Activated CD4-positive, alpha-beta T cell treated with anti-CD3 and anti-CD28 coated beads, Interleukin-2, amount 50 U/mL, for 16 hours (primary cell): ENCODE data around the gene COL8A1.
"Not testable (repeated sequence)": the region's sequence is repeated elsewhere in the genome, so short reads cannot be mapped to it uniquely, and the experiment has no call there.

Experiments used
- DNase-seq: peaks from one replicate; pipeline ENCODE4 v3.0.0-alpha.2; 2020

COL8A1 gene

DNA sequence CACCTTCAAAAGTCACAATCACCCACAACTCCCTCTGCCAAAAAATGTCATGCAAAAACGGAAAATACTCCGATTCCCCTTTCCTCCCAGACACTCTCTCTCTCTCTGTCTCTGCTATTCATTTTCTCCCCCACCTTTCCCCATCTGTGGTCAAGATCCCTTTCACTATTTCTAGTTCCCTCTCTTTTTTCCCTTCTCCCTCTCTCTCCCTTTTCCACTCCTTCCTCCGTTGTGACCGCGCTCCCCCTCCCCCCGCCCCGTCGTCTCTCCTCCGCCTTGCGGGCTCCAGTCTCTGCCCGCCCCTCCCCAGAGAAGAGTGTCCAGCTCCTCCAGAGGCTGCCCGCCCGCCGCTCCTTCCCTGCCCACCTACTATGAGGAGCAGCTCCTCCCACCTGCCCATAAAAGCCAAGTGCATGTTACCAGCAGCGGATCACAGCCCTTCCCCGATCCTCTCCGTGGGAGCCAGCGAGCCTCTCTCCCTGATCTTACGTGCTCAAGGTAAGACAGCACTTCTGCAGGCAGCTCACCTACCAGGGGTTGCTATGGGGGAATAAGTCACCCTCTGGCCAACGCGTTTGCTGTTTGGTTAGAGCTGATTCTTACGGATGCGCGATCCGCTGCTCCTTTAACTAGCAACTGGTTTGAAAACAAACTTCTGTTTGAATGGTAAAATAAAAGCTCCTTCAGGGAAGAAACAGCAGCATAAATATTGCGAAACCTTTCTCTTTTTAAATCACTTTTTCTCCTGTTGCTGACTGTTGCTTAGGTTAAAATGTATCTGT is at the start of gene COL8A1:
TSS of gene COL8A1 (plus strand) at position 428 of the 782 bp plus-strand sequence. CDS start 152,089 bp downstream, outside the sequence.
- no peak for DNase-seq

DNA sequence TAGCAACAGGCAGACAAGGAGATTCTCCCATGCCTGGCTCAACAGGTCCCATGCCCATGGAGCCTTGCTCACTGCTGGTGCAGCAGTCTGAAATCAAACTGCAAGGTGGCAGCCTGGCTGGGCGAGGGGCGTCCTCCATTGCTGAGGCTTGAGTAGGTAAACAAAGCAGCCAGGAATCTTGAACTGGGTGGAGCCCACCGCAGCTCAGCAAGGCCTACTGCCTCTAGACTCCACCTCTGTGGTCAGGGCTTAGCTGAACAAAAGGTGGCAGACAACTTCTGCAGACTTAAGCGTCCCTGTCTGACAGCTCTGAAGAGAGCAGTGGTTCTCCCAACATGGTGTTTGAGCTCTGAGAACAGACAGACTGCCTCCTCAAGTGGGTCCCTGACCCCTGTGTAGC is 49.2 kb upstream of the COL8A1 start:
- not testable (repeated sequence) for DNase-seq

DNA sequence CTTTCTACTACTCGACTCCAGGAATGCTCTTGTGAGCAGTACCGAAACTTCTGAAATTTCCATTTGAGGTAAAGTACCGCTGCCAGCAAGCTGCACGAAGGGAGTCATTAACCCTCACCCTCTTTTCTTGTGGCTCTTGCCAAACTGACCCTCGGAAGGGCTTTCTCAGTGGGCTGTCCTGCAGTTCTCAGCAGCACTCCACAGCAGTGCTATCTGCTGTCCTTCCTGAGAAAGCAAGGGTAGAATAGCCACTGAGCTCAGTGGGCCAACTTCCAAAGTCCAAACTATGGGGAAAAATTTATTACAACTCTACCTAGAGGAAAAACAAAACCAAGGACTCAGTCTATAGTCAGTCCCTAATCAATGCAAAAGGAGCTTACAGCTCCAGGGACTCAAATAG is 38.5 kb upstream of the COL8A1 start:
- DNase-seq, result no peak

DNA sequence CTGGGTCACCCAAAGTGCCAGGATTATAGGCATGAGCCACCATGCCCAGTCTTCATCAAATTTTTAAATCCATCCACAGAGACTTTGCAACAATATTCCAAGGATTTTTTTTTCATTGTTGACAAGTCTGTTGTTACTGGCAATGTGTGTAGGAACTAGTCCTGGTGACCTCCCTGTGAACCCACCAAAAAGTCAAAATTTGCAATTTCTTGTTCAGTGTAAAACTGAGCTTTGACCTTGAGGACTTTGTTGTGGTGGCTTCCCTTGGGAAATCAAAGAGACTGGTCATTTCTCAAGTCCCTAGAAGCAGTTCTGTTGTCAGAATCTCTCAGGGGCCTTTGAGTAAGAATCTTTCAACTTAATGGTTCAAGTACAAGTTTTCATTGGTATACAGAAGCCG is 36.9 kb upstream of the COL8A1 start:
- DNase-seq, result no peak

DNA sequence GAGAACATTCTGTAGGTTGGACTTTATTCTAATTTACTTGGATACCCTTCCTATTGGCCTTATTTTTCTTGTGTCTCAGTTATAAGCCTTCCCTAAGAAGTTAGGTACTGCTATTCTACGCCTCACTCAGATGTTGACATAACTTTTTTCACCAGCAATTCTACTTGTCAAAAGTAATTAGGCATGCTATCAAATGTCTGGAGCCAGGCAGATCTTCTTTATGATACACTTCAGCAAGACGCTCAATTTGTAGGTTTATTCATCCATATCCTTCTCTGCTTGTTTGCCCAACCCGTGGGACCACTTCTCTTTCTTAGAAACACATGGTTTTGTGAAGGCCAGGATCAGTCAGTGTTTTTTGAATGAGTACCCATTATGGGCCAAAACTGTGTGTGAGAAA is 36.2 kb upstream of the COL8A1 start:
- no peak for DNase-seq

DNA sequence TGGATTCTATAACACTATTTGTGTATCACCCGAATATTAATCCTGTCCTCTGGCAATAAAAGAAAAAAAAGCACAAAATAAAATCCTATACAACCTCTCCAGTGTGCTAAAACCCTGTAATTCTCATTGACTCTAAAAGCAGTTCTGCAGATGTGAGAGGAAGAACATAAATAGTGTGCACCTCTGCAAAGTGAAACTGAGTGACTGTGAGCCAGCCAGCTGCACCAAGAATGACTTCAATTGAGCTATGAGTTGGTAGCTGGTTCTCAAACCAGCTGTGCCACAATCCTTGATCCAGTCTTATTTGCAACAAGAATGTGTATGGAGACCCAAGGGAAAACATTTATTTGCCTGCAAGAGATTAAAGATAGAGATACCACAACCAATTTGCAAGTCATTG is 31.2 kb upstream of the COL8A1 start:
- no peak for DNase-seq

DNA sequence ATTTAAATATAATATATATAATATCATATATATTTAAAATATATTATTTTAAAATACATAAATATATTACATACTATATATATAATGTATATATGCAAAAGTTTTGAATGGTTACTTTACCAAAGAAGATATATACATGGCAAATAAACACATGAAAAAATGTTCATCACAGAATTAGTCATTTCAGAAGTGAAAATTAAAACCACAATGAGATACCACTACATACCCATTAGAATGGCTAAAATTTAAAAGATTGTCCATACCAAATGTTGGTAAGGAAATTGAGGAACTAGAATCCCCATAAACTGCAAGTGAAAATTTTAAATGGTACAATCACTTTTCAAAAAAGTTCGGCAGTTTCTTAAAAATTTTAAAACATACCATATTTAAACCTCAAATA is 23.6 kb upstream of the COL8A1 start:
- no peak for DNase-seq

DNA sequence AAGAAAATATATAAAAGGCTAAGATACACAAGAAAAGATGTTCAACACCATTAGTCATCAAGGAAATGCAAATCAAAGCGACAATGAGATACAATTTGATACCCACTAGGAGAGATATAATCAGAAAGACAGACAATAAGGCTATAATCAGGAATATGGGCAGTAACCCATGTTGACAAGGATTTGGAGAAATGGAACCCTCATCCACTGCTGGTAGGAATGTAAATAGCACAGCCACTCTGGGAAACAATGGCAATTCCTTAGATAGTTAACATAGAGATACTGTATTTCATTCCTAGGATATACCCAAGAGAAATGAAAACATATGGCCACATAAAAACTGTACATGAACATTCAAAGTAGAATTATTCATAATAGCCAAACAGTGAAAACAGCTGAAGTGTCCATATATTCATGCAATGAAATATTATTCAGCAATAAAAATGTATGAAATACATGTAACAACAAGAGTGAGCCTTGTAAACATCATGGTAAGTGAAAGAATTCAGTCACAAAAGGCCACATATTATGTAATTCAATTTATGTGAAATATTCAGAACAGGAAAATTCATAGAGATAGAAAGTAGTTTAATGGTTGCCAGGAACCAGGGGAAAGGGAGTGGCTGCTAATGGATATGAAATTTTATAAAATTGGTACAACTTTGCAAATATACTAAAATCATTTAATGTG is 18.2 kb upstream of the COL8A1 start:
- no peak for DNase-seq

DNA sequence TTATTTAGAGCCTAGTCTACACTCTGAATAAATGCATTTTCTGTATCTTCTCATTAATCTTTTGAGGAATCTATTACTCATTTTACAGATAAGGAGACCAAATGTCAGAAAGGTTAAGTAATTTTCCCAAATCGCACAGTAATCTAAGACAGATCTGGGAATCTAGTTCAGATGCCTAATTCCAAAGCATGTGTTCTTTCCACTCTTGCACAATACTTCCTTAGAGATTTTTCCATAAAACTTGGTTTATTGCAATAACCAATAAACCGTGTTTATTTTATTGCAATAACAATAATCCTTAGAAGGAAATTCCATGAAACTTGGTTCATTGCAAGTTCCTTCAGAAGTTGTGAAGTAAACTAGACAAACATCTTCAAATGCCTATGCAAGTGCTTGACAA is 17.4 kb upstream of the COL8A1 start:
- no peak for DNase-seq

DNA sequence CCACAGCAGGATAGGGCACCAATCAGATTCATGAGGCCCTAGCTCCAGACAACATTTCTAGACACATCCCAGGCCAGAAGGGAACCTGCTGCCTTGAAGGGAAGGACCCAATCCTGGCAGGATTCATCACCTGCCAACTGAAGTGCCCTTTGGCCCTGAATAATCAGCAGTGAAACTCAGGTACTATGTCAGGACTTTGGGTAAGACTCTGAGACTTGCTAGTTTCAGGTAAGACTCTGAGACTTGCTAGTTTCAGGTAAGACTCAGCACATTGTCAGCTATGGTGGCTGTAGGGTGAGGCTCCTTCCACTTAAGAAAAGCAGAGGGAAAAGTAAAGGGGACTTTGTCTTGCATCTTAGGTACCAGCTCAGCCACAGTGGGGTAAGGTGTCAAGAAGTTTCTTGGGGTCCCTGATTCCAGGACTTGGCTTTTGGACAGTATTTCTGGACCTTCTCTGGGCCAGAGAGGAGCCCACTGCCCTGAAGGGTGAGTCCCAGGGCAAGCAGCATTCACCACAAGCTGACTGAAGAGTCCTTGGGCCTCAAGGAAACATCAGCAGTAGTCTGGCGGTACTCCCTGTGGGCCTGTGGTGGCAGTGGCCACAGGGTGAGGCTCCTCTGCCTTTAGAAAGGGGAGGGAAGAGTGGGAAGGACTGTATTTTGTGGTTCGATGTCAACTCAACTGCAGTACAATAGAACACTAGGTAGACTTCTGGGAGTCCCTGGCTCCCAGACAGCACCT is 13.7 kb upstream of the COL8A1 start:
- no peak for DNase-seq

DNA sequence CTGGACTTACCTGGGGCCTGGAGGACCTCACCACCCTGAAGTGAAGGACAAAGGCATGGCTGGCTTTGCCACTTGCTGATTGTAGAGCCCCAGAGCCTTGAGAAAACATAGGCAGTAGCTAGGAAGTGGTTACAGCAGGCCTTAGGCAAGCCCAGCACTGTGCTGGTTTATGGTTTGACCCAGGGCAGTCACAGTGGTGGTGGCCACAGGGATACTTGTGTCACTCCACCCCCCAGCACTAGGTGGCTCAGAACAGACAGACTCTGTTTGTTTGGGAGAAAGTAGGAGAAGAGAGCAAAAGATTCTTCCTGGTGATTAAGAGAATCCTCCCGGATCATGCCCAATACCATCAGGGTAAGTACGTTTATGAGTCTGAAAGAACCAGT is 13.2 kb upstream of the COL8A1 start:
- no peak for DNase-seq

DNA sequence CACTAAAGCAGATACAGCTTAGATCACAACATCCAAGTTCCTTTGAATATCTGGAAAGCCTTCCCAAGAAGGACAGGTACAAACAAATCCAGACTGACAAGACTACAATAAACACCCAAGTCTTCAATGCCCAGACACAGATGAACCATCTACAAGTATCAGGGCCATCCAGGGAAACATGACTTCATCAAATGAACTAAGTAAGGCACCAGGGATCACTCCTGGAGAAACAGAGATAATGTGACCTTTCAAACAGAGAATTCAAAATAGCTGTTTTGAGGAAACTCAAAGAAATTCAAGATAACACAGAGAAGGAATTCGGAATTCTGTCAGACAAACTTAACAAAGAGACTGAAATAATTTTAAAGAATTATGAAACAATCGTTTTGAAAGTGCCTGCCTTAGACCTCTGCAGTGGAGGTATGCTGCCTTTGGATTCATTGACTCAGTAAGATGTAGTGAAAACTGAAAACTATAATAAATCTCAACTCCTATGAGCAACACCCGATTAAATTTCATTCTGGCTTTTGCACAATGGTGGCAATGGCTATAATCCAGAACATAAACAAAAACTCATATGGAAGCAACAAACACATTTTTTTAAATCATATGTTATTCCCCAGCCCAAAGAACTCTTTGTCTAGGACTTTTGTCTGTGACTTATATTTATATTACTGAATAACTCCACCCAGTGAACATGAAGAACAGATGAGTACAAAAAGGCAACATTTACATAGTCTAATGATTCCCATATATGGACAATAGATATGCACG is 12.6 kb upstream of the COL8A1 start:
- no peak for DNase-seq

DNA sequence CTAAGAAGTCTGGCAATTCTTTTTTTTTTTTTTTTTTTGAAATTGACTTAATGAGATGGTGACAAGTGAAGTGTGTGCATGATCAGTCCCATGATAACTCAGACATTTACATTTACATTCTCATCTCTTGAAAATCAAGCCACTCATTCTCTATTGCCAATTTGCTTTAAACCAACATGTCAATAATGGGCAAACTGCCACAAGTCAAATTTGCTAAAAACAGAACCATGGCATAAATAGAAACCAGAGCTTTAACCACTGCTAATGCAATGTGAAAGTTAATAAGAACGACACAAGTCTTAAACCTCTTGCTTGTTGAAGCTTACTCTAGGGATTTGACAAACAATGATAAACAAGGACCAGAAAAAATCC is 12.0 kb upstream of the COL8A1 start:
- DNase-seq, result peak; percentile 67

DNA sequence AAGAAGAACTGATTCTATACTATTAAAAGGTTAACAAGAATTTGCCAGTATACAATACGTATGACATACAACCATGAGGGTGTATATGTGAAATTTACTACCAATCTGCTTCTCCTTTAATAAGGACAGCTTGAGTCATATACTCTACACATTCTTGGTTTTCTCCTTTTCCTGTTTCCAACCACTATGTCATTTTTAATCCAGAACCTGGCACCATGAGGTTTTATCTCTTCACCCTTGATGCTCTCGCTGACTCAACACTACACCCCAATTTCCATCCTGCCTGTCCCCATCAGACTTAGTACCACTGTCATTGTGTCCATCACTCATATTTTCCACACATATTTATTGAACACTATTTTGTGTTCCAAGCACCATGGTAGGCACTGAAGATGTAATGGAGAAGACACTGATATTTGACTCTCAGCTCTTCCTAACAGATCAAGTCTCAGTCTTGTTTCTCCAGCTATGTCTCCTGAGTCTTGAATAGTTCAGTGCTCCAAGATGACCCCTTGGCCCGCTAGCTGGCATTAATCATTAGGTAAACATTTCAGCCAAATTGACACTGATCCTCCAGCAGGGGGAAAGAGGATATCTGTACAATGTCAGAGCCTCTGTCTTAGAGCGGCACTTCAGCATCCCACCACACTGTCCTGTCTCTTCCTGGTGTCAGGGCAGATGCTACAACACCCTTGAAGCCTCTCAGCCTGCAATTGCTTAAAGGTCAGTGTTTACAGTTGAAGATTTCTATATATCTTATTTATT is 11.2 kb upstream of the COL8A1 start:
- peak; percentile 68 for DNase-seq

DNA sequence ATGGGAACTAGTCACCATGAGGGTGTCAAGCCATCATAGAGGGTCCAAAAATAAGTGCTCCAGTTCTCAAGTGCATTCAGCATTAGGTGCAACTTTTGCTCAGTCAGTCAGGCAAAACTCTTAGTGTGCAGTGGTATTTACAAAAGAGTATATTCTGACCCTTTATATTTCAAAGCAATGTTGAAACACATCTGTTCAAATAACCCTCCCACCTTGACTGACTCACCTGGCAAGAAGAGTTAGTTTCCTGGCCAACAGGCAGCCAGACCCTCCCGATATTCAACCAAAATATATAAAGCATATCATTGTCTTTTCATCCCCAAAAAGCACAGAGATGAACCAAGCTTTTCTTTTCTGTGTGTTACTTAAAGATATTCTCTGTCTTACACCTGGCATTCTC is 7.6 kb upstream of the COL8A1 start:
- DNase-seq, result no peak

DNA sequence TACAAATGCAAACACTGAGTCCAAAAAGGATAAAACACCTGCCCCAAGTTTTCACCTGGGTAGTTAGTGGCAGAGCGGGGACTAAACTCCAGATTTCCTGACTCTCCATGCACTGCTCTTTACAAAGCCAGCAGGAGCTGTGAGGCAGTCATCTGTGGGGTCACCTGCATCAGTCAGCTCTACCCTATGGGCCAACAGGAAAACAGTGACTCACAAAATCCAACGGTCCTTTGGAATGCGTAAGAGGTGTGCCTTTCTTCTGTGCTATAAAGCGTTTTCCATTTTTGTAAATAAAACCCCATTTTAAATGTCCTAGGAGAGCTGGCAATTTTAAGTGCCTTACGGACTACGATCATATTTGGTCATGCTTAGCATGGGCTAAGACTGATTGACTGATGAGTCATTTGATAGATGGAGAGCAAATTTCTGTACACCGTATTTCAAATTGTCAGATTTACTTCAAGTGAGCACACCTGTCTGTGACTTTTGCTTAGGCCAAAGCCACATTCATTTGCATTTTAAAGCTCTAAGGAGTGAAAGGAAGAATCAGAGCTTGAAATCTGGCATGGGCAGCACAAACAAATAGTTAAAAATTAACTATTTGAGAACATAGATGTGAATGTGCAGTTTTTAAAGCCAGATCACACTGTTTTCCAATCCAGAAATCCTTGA is 4.4 kb upstream of the COL8A1 start:
- DNase-seq, result no peak

DNA sequence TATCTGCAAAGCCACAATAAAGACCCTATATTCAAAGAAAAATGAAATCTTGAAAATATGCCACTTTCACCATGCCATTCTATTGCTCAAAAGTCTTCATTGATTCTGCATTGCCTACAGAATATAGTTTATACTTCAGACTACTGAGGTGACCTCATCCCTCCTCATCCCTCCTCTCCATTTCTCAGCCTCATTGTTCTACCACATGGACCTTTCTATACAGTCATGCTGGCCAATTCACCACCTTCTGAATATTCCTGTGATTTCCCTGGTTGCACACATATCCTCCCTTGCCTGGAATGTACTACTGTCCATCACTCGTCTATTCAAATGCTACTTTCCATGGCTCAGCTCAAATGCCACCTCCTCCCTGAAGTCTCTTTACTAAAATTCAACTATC is 3.5 kb upstream of the COL8A1 start:
- no peak for DNase-seq

DNA sequence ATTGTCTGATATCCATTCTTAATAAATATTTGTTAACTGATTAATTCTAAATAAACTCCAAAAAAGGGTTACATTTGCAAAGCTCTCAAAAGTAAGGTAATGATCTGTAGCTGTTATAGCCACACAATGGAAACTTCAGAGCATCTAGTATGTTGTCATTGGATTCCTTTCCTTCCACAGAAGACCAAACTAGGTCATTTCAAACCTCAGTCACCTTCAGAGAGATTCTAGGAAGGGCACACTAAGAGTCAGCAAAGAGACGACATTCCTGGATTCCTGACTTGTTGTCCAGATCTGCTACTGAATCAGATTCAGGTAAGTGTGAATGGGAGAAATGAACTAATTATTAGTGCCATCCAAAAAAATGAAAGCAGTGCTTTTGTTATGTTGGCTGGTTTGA is 3.0 kb upstream of the COL8A1 start:
- DNase-seq, result no peak

DNA sequence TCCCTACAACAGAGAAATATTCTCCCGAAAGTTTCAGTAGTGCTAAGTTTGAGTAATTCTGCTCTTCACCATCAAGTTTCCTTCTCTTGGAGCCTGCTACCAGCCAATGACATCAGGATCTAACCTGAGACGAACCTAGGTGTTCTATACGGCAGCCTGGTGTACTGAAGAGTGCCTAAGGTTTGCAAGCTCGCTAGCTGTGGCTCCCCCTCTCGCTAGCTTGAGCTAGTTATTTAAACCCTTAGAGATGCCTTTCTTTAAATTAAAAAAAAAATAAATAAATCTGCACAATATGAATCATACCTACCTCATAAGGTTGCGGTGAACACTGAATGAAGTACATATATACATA is 1.4 kb upstream of the COL8A1 start:
- no peak for DNase-seq

DNA sequence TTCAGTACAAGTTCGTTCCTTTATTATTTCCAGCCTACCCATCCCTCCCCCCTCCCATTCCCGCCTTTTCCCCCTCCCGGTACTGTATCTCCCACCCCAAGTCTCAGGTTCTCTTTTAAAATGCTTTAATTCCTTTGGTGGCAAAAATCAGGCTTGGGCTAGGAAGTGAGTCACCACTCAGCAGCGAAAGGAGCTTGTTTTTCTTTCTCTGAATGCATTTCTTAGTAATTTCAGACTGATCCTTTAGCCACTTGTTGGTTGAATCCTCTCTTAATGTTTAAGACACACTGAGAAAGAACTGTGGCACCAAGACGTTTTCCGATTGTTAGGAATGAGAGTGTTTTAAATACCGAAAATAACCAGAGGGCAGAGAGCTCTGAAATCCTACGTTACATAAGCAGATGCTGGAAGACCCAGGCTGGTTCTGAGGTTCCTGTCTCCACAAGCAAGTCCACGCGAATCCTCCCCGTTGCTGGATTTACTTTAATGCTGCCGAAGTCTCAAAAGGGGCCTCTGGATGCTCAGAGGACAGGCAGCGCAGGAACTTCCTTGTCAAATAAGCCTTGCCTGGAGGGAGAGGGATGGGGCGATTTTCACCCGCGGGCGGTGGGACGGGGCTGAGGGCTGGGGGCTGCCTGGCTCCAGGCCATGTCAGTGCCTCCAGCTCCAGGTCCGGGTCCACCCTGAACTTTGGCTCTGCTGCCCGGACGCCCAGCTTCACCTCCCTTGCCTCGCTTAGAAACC is 854 bp upstream of the COL8A1 start:
- DNase-seq, result peak; percentile 39

DNA sequence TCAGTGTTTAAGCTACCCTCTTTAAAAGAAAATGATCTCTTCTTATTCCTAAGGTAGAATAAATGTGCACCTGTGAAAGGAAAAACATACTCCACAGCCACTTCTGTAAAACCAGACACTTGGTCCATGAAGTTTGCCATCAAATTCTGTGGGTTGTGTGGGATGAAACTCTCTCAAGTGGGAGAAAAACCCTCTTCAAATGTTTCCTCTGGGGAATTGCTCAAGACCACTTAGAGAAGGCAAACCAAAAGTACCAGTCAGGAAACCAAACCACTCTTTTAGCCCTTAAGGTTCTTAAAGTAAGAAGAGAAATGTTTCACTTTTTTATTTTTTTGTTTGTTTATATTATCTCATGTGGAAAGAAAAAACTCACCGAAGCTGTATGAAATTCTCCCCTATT is 1.2 kb downstream of the COL8A1 start:
- no peak for DNase-seq
